Lung microvascular endothelial cell (primary cell): Measurements from ENCODE around the gene CNTN5. TPM values are rescaled to one million over a fixed set of nuclear protein-coding genes. Genes with fewer than 3 reads are reported as not detected.
A peak's percentile ranks its signal among the peaks of the same experiment; 100 is the strongest.
"Not testable (repeated sequence)": the region's sequence is repeated elsewhere in the genome, so short reads cannot be mapped to it uniquely, and the experiment has no call there.

ENCODE experiments used
- DNase-seq, 2 donors: peaks; one replicate each; pipeline versions ENCODE4 v3.0.0 to v3.0.0-alpha.2; 2010; ENCODE audit warnings: low read depth in 2 of 2
- total RNA-seq: library from RNA; depleted of rRNA; stranded (reverse); fragments of >200 nt; gene quantifications from 2 replicates; pipeline ENCODE4 v1.2.1, GENCODE V29; 2014

CNTN5 gene
- total RNA-seq: not detected in 2 replicates

DNA sequence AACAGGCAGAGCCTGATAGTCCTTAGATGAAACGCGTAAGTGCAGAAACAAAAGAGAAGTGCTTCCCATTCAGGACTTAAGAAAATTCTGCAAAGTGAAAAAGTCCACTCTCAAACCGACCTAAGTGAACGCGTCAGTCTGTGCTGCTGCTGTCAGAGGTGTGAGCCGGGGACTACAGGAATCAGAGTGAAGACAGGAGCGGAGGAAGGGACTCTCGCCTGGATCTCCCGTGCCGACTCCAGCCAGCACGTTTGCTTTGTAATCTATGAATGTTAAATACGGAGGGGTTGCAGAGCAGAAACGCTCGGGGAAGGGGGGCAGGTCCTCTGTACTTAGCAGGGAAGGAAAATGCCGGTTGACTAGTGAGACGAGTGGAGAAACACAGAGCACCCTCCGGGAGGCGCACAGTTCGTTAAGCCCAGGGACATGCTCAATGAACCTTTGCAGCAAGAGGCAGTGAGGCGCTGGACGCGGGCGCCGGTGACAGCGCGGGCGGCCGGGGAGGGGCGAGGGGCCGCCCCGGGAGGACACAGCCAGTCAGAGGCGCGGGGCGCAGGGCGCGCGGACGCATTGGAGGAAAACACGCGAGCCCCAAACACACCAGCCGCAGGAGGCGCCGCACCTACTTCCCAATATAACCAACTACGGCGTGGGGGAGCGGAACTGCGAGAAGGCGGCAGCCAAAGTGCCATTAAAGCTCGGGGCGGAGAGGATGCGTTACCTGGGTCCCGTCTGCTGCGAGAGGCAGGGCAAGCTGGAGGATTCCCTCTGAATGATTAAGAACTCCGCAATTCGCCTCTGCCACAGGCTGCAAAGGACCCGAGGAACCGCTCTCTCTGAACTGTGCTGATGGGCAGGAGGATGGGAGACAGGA lies at the start of gene CNTN5:
Gene CNTN5 (plus strand): TSS at position 598 of the 874 bp plus-strand sequence.
- peak; percentile 5 to 15 for DNase-seq

DNA sequence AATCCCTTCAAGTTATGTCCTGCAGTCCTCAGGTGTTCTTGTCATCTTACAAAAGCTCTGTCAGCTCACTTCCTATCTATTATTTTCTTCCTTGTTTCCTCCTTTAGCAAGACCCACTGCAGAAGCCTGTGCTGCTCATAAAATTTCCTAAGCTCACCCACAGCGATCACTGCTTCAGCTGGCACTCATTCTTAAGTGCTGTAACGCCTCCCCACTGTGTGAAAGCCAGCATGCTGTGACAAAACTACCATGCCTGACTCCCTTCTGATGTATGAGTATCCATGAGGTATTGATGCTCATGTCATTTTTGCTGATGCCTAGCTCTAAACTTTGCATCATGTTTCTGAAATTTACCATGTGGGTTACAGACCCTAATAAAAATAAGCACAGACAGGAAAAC lies 41.5 kb upstream of the CNTN5 start:
- DNase-seq: no peak

- DNase-seq: peak; percentile 49 to 53
These were observed 4.9 kb upstream of the CNTN5 start for GRCh38 chr11:99015634-99016454.

GRCh38 chr11:99019696-99020095 lies 1.1 kb upstream of the CNTN5 start:
- no peak for DNase-seq

DNA sequence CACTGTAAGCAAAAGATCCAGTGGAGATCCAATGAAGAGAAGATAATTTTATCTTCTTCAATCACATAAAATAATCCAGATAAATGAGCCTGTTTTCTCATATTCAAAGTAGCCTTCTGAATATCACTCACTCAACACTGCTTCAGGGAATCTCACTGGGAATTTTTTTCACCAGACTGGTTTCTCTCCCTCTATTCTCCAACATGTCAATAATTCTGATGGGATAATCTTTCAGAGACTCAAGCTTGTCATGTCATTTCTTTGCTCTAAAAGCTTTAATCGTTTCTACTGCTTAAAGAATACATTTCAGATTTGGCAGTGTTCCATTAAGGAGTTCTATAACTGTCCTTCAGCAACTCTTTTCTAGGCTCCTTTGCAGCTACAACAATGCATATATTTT lies 16.3 kb downstream of the CNTN5 start:
- DNase-seq: no peak

- DNase-seq: no peak
These were observed 42.6 kb downstream of the CNTN5 start for GRCh38 chr11:99063331-99063730.

DNA sequence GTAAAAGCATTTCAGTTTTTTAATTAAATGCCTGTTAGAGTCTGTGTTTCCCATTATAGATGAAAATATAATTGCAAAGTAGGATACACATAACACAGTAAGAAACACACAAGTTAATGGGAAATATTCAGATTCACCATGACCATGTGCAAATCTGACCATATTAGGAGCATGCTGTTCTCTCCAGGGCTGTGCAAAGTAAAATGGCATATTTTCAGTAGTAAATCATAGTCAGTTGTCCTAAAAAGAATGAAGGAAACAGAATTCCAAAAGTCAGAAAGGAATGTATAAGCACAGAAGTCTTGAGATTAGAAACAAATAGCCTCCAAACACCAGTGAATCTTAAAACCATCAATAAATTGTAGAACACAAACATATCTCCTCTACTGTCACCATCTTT lies 44.4 kb downstream of the CNTN5 start:
- no peak for DNase-seq

- DNase-seq: no peak
These were observed 46.0 kb downstream of the CNTN5 start for GRCh38 chr11:99066618-99067317.

- no peak for DNase-seq
These were observed 48.1 kb downstream of the CNTN5 start for GRCh38 chr11:99068832-99069231.

DNA sequence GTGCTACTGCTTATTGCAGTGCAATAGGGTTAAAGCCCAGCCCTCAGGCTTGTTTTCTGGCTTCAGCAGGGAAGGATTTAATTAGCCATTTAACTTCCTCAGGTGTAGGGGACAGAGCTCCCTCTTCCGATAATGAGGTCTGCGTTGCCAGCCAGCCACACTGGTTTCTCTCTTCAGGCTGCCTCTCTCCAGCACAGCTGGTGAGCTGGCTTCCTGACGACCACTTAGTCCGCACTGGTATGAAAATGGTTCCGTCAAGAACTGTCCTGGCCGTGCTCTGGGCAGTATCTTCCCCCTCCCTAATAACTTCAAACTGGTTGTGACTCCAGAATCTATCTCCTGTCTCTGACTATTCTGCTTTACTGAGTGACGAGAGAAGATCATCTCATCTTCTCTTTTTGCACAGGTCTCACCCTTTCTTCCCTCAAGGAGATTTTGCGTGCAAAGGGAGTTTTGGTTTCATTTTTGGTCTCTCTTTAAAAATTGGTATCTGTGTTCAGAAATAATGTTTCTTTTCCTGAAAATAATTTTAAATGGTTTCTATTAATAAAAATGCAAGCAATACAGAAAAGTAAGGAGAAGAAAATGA lies 49.2 kb downstream of the CNTN5 start:
- DNase-seq: peak in 1 of 2 donors; percentile 0

- DNase-seq: no peak
These were observed 58.8 kb downstream of the CNTN5 start for GRCh38 chr11:99079576-99079975.

GRCh38 chr11:99080154-99080553 lies 59.4 kb downstream of the CNTN5 start:
- no peak for DNase-seq

GRCh38 chr11:99098258-99098657 lies 77.5 kb downstream of the CNTN5 start:
- DNase-seq: no peak

DNA sequence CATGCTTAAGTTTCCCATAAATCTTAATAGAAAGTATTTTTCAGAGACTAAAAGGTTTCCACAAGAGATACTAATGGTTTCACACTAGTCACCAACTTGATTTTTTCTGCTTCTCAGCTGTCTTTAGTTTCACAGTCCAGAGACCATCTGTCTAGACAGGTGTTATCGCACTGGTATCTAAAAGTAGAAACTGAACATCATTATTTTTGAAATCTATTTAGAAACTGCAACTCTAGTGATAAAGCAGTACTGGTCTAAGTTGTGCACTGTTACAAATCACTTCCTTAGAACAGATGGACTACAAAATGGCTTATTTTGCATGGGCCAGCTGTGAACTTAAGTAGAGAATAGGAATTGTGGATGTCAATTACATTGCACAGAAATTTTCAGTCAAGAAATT lies 78.0 kb downstream of the CNTN5 start:
- no peak for DNase-seq

GRCh38 chr11:99117603-99118002 lies 96.9 kb downstream of the CNTN5 start:
- DNase-seq: no peak

- DNase-seq: not testable (repeated sequence)
These were observed 113.1 kb downstream of the CNTN5 start for GRCh38 chr11:99133862-99134261.

GRCh38 chr11:99135508-99135907 lies 114.8 kb downstream of the CNTN5 start:
- no peak for DNase-seq

GRCh38 chr11:99142237-99142636 lies 121.5 kb downstream of the CNTN5 start:
- no peak for DNase-seq

DNA sequence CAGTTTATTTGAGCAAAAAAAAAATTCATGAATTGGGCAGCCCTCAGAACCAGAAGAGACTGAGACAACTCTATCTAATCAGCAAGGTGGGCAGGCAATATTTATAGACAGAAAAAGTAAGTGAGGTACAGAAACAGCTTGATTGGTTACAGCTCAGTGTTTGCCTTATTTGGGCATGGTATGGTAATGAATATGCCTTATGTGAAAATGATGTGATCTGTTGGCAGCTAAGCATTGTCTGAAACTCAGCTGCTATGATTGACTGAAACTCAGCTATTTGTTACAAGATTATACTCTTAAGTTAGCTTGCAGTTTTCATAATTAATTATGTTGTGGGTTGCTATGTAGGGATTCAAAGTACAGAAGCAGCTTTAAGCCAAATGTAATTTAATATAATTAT lies 127.6 kb downstream of the CNTN5 start:
- no peak for DNase-seq

- DNase-seq: no peak
These were observed 133.5 kb downstream of the CNTN5 start for GRCh38 chr11:99154277-99154676.

- no peak for DNase-seq
These were observed 139.7 kb downstream of the CNTN5 start for GRCh38 chr11:99160447-99160846.

- no peak for DNase-seq
These were observed 142.1 kb downstream of the CNTN5 start for GRCh38 chr11:99162819-99163218.
